GM12801 (cell line): ENCODE results near the gene SIM1.

Experiments
- CTCF ChIP-seq: IDR thresholded peaks from one replicate; pipeline ENCODE4 v1.5.1; 2011; ENCODE audit warnings: control low read depth; ENCODE audit not compliant: insufficient read length; ENCODE audit errors: extremely low read depth

SIM1 gene

GRCh38 chr6:100464903-100465700 is at the start of gene SIM1:
SIM1 (minus strand) TSS chr6:100464921; CDS start chr6:100463468, 1,453 bp downstream.
- TF ChIP-seq CTCF: no peak

- no peak for TF ChIP-seq CTCF
These were observed 47.6 kb upstream of the SIM1 start for GRCh38 chr6:100512203-100512862.

- no peak for TF ChIP-seq CTCF
These were observed 44.4 kb upstream of the SIM1 start for GRCh38 chr6:100509101-100509500.

GRCh38 chr6:100506651-100507050 is 41.9 kb upstream of the SIM1 start:
- no peak for TF ChIP-seq CTCF

- no peak for TF ChIP-seq CTCF
These were observed 40.3 kb upstream of the SIM1 start for GRCh38 chr6:100504786-100505737.

GRCh38 chr6:100503043-100503705 is 38.5 kb upstream of the SIM1 start:
- TF ChIP-seq CTCF: no peak
